ENCODE results near the gene CD82. TPM values are rescaled to one million over a fixed set of nuclear protein-coding genes. Genes with fewer than 3 reads are reported as not detected.

Gene CD82
- total and polyA plus RNA-seq, 2 of the 8 experiments (the other 6 are each of a cell fraction or from before 2014, with no cell fraction given) = 7.9 to 10.3 TPM

- no peak overlapping the region for H3K27ac ChIP-seq (ENCODE audit: low read depth, low read length)
- no peak overlapping the region for H2BK20ac ChIP-seq (ENCODE audit: low read length)
- H2BK12ac ChIP-seq (ENCODE audit: low read depth, low read length) = no peak overlapping the region
- H4K91ac ChIP-seq (replicated peaks; ENCODE audit: insufficient read length, low read length) = no peak overlapping the region
- ChIA-PET POLR2A (ENCODE audit: partially characterized antibody) (no interaction called here), CTCF (ENCODE audit: partially characterized antibody) (interaction anchor here (0.7 to 1.1 kb wide), 4 partner anchors 92 to 663 kb away, joined by 3 to 4 read pairs (median 4); no protein-coding TSS in a partner anchor)
- H3K4me2 ChIP-seq (ENCODE audit: insufficient read depth in 1 of 2, low read depth in 2 of 2, low read length in 2 of 2) = no peak overlapping the region
- H2BK15ac ChIP-seq (ENCODE audit: low read length) = no peak overlapping the region
- WGBS, 2 experiments (ENCODE audit: extremely low coverage in 1 of 2, insufficient coverage in 1 of 2, insufficient read length in 1 of 2, insufficient replicate concordance in 2 of 2, low coverage in 1 of 2, low lambda C conversion rate in 2 of 2, missing lambda C conversion rate in 1 of 2) = 88% methylated on average over 7 of the region's 7 CpGs; no CpG with 5 or more reads in 1 of the 2 experiments
- no peaks in the 10 kb centered on the region for H3K27me3 ChIP-seq (replicated peaks in 1 of 4; ENCODE audit: control insufficient read depth in 3 of 4, extremely low read depth in 1 of 4, insufficient read depth in 3 of 4, low read length in 3 of 4)
- H3K18ac ChIP-seq (ENCODE audit: extremely low read depth, low read length) = no peak overlapping the region
- no peaks in the 10 kb centered on the region for H3K36me3 ChIP-seq (ENCODE audit: control insufficient read depth in 2 of 4, insufficient read depth in 4 of 4, low read length in 3 of 4)
- no peak overlapping the region for H2AFZ ChIP-seq (ENCODE audit: low read length)
- peak overlapping the region; percentile 78 for H3K4ac ChIP-seq (replicated peaks; ENCODE audit: insufficient read length, low read depth, low read length)
- H3K9me3 ChIP-seq (ENCODE audit: insufficient read depth in 2 of 2, low read depth in 1 of 2, low read length in 1 of 2) = no peaks in the 10 kb centered on the region
- DNase-seq (ENCODE audit: low read depth in 1 of 2, low spot score in 2 of 2) (no peak), FAIRE-seq (no peak)
- no peak overlapping the region for H3K9ac ChIP-seq (replicated peaks in 1 of 4; ENCODE audit: extremely low read depth in 1 of 4, low read depth in 3 of 4, low read length in 3 of 4)
- H3K79me2 ChIP-seq (ENCODE audit: control insufficient read depth in 1 of 2, insufficient read depth in 2 of 2, low read length in 2 of 2) = no peaks in the 10 kb centered on the region
- H3K4me1 ChIP-seq (replicated peaks in 1 of 4; ENCODE audit: control insufficient read depth in 3 of 4, insufficient read depth in 4 of 4, low read length in 3 of 4) = peaks cover 0 to 4% (median 0%) of the 10 kb centered on the region in 4 experiments; a peak in 5 of 7 replicates
- no peak overlapping the region for H3K56ac ChIP-seq (replicated peaks; ENCODE audit: insufficient read length, low read depth, low read length)
- no peak overlapping the region for H2AK5ac ChIP-seq (ENCODE audit: low read depth, low read length)
- no peak overlapping the region for H2BK5ac ChIP-seq (ENCODE audit: low read depth, low read length)
- H3K23ac ChIP-seq (ENCODE audit: insufficient read length) = no peak overlapping the region
- no peak overlapping the region for H2BK120ac ChIP-seq (replicated peaks; ENCODE audit: low read depth, low read length)
- H4K8ac ChIP-seq (ENCODE audit: extremely low read depth, insufficient read depth, low read length) = no peak overlapping the region
- H3K14ac ChIP-seq (ENCODE audit: insufficient read length) = no peak overlapping the region
- H4K5ac ChIP-seq (ENCODE audit: insufficient read length, low read depth, low read length) = no peak overlapping the region
- no peak overlapping the region for H3K4me3 ChIP-seq (ENCODE audit: extremely low read depth in 1 of 4, insufficient read depth in 2 of 4, low read depth in 3 of 4, low read length in 4 of 4)
- no peaks in the 10 kb centered on the region for H3K23me2 ChIP-seq (ENCODE audit: low read depth, low read length)
- no peaks in the 10 kb centered on the region for H3K79me1 ChIP-seq (ENCODE audit: low read depth, low read length)
- no peaks in the 10 kb centered on the region for H4K20me1 ChIP-seq (replicated peaks in 1 of 2; ENCODE audit: control insufficient read depth in 1 of 2, insufficient read depth in 2 of 2, low read length in 2 of 2)
- TF ChIP-seq USF2 (IDR thresholded peaks at IDR 0.05; ENCODE audit: low read length) = no peak
- TF ChIP-seq MAFK (IDR thresholded peaks at IDR 0.05; ENCODE audit: low read depth, low read length) = no peak
- no peak for TF ChIP-seq CTBP2 (IDR thresholded peaks at IDR 0.05; ENCODE audit: borderline replicate concordance, insufficient read depth, insufficient read length, low read length)
- TF ChIP-seq FOSL1 (IDR thresholded peaks at IDR 0.05; ENCODE audit: insufficient read depth, low read depth, low read length) = no peak
- TF ChIP-seq CHD1 (IDR thresholded peaks at IDR 0.05; ENCODE audit: low read depth, low read length) = no peak
- no peak for TF ChIP-seq SUZ12 (IDR thresholded peaks at IDR 0.05; ENCODE audit: low read length)
- no peak for TF ChIP-seq SIN3A (conservative IDR thresholded peaks at IDR 0.05 in 1 of 2, IDR thresholded peaks at IDR 0.05 in 1 of 2; ENCODE audit: low read depth in 1 of 2, low read length in 2 of 2)
- TF ChIP-seq JUND (IDR thresholded peaks at IDR 0.05; ENCODE audit: low read length) = no peak
- no peak for TF ChIP-seq GABPA (IDR thresholded peaks at IDR 0.05; ENCODE audit: borderline replicate concordance, insufficient read depth, low read length)
- TF ChIP-seq SRF (IDR thresholded peaks at IDR 0.05; ENCODE audit: low read depth, low read length) = no peak
- TF ChIP-seq SIRT6 (IDR thresholded peaks at IDR 0.05; ENCODE audit: low read length) = no peak
- no peak for TF ChIP-seq BCL11A (IDR thresholded peaks at IDR 0.05; ENCODE audit: low read depth in 2 of 2, low read length in 2 of 2)
- TF ChIP-seq SP2 (IDR thresholded peaks at IDR 0.05; ENCODE audit: low read length) = no peak
Measured at GRCh38 chr11:44529895-44530412, 35.5 kb upstream of the CD82 start.
